K562 (cell line): ENCODE data around the gene KLHL8. TPM values are rescaled to one million over a fixed set of nuclear protein-coding genes. Genes with fewer than 3 reads are reported as not detected.

Source experiments
- GABPB2 ChIP-seq: fragments of 250-450 bp; sonication (Bioruptor Pico); conservative IDR thresholded peaks from 2 replicates; pipeline ENCODE4 v1.5.1; 2021; ENCODE audit warnings: mild to moderate bottlenecking
- HDAC1 ChIP-seq, 2 experiments: fragments of 450-650 bp; IDR thresholded peaks; 2 replicates each; pipeline ENCODE4 v1.6.1; 2016 to 2017; ENCODE audit warnings: inconsistent platforms in 1 of 2, mild to moderate bottlenecking in 1 of 2, moderate library complexity in 1 of 2
- JUND ChIP-seq, 2 experiments: IDR thresholded peaks; 2 replicates in 1 of 2; 3 replicates in 1 of 2; pipeline ENCODE4 v1.6.1; 2011; ENCODE audit warnings: borderline replicate concordance in 2 of 2, low read depth in 2 of 2, low read length in 2 of 2, improper control_type of control experiment in 1 of 2, missing biosample characterization in 1 of 2, missing genetic modification characterization in 1 of 2, missing genetic modification reagents in 1 of 2
- OTX1 ChIP-seq: fragments of 450-650 bp; formaldehyde crosslinking; IDR thresholded peaks from 2 replicates; pipeline ENCODE4 v1.4.0; 2022; ENCODE audit warnings: mild to moderate bottlenecking
- PHF21A ChIP-seq: fragments of 450-650 bp; IDR thresholded peaks from 2 replicates; pipeline ENCODE4 v1.6.1; 2017; ENCODE audit warnings: low read depth, borderline replicate concordance
- POLR2G ChIP-seq: fragments of 200-400 bp; formaldehyde crosslinking; IDR thresholded peaks from 2 replicates; pipeline ENCODE4 v1.6.1; 2017; ENCODE audit warnings: low read depth, mild to moderate bottlenecking, antibody characterized with exemption, low read length, moderate library complexity
- POLR3G ChIP-seq: IDR thresholded peaks from 2 replicates; pipeline ENCODE4 v1.6.1; 2011; ENCODE audit not compliant: insufficient read length, insufficient replicate concordance; ENCODE audit errors: extremely low read depth
- RCOR1 ChIP-seq, 2 experiments: IDR thresholded peaks; 2 replicates each; pipeline ENCODE4 v1.6.1; 2012; ENCODE audit warnings: low read depth in 2 of 2, low read length in 2 of 2, borderline replicate concordance in 1 of 2, improper control_type of control experiment in 1 of 2
- RFX5 ChIP-seq: IDR thresholded peaks from 2 replicates; pipeline ENCODE4 v1.6.1; 2011; ENCODE audit warnings: low read depth, mild to moderate bottlenecking, improper control_type of control experiment, low read length
- SAP30 ChIP-seq: fragments of 200-600 bp; sonication (generic); IDR thresholded peaks from 2 replicates; pipeline ENCODE4 v1.6.1; 2012; ENCODE audit warnings: borderline replicate concordance, low read depth, mild to moderate bottlenecking, moderate library complexity, low read length, control low read depth, inconsistent platforms; ENCODE audit not compliant: insufficient read depth, poor library complexity, severe bottlenecking
- SLC30A9 ChIP-seq: fragments of 250-450 bp; sonication (Bioruptor Pico); IDR thresholded peaks from 2 replicates; pipeline ENCODE4 v1.8.0; 2022; ENCODE audit warnings: mild to moderate bottlenecking, moderate library complexity
- SMARCA5 ChIP-seq: fragments of 450-650 bp; IDR thresholded peaks from 2 replicates; pipeline ENCODE4 v1.6.1; 2016
- SREBF2 ChIP-seq: sonication (generic); formaldehyde crosslinking; IDR thresholded peaks from 2 replicates; pipeline ENCODE4 v1.4.0; 2020; ENCODE audit warnings: mild to moderate bottlenecking, missing genetic modification reagents
- STAT5B ChIP-seq: fragments of 250-450 bp; sonication (Bioruptor Pico); IDR thresholded peaks from 2 replicates; pipeline ENCODE4 v1.8.0; 2021; ENCODE audit warnings: mild to moderate bottlenecking, inconsistent platforms
- TAF9B ChIP-seq: fragments of 450-650 bp; IDR thresholded peaks from 2 replicates; pipeline ENCODE4 v1.6.1; 2018; ENCODE audit warnings: mild to moderate bottlenecking; ENCODE audit not compliant: partially characterized antibody
- ZC3H8 ChIP-seq: fragments of 450-650 bp; IDR thresholded peaks from 2 replicates; pipeline ENCODE4 v1.6.1; 2017
- ZFX ChIP-seq: sonication (generic); formaldehyde crosslinking; IDR thresholded peaks from 2 replicates; pipeline ENCODE4 v1.8.0; 2022; ENCODE audit warnings: mild to moderate bottlenecking, missing genetic modification reagents, moderate library complexity
- ZNF140 ChIP-seq: fragments of 250-450 bp; sonication (Bioruptor Pico); IDR thresholded peaks from 2 replicates; pipeline ENCODE4 v1.8.0; 2021; ENCODE audit warnings: moderate library complexity, mild to moderate bottlenecking, inconsistent platforms
- ZNF23 ChIP-seq: fragments of 250-450 bp; sonication (Bioruptor Pico); IDR thresholded peaks from 2 replicates; pipeline ENCODE4 v1.4.0; 2020; ENCODE audit warnings: mild to moderate bottlenecking
- ZNF707 ChIP-seq: fragments of 250-450 bp; sonication (Bioruptor Pico); conservative IDR thresholded peaks from 2 replicates; pipeline ENCODE4 v1.8.0; 2022; ENCODE audit warnings: inconsistent platforms, mild to moderate bottlenecking, moderate library complexity
- polyA plus RNA-seq, 8 experiments: library from polyadenylated mRNA; depleted of rRNA in 4 of 8; stranded (reverse) in 5 of 8; unstranded in 3 of 8; fragments of >200 nt; fragmentation: Nextera tagmentation in 2 of 8; fragmentation: Illumina TruSeq in 1 of 8; extraction: Ambion mirVana in 2 of 8; extraction: Trizol in 1 of 8; gene quantifications; 2 replicates each; pipeline versions ENCODE4 v1.2.1 to v1.2.3, GENCODE V29; 2011 to 2014; ENCODE audit warnings: inconsistent platforms in 1 of 8, missing spikeins in 1 of 8
- total RNA-seq, 7 experiments: library from RNA; depleted of rRNA in 6 of 7; stranded (reverse); fragments of >200 nt in 6 of 7; fragmentation: Illumina TruSeq in 2 of 7; extraction: Trizol in 2 of 7; gene quantifications; 2 replicates each; pipeline versions ENCODE4 v1.2.1 to v1.2.3, GENCODE V29; 2011 to 2021; ENCODE audit warnings: low replicate concordance in 1 of 7
- TF ChIP-seq, protein P1 (sequence below): IDR thresholded peaks from 3 replicates; pipeline ENCODE4 v1.6.1; 2011; ENCODE audit warnings: borderline replicate concordance, mild to moderate bottlenecking, moderate library complexity; ENCODE audit not compliant: insufficient read length; ENCODE audit errors: extremely low read depth
- TF ChIP-seq, protein P2 (sequence below): fragments of 250-450 bp; sonication (Bioruptor Pico); IDR thresholded peaks from 2 replicates; pipeline ENCODE4 v1.5.0; 2021; ENCODE audit warnings: mild to moderate bottlenecking, moderate library complexity

The KLHL8 gene
- total and polyA plus RNA-seq, 9 of the 15 experiments (the other 6 are each of a cell fraction or from before 2014, with no cell fraction given), result 8.7 to 25.3 (median 15.7) TPM

DNA sequence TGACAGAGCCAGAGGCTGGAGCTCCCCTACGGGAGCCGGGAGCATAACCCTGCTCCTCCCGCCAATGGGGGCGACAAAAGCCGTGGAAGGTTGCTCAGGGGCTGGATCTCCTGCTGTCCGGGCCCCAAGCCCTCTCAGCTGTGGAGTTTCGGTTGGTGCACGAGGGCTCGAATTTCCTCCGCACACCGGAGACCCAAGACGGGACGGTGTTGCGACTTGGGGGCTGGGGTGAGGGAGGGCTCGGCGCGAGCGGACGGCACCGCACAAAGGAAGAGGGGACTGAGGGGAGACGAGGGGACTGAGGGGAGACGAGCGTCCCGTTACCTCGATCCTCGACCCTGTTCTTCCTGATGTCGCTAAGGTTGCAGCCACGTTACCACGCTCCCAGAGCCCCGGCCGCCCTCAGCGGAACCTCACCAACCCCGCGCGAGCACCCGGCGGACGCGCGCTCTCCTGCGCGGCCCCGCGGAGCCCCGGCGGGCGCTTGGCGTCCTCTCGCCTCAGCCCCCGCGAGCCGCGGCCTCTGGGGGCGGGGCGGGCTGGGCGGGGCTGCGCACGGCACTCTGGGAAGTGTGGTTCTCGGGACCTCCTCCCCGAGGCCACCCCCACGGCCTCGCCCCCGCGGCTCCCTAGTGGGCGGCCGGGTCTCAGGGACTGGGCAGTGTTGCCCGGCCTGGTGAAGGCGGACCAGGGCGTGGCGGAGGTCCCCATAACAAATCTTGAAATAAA lies at the start of gene KLHL8 (continued):
- TF ChIP-seq, protein P1, sequence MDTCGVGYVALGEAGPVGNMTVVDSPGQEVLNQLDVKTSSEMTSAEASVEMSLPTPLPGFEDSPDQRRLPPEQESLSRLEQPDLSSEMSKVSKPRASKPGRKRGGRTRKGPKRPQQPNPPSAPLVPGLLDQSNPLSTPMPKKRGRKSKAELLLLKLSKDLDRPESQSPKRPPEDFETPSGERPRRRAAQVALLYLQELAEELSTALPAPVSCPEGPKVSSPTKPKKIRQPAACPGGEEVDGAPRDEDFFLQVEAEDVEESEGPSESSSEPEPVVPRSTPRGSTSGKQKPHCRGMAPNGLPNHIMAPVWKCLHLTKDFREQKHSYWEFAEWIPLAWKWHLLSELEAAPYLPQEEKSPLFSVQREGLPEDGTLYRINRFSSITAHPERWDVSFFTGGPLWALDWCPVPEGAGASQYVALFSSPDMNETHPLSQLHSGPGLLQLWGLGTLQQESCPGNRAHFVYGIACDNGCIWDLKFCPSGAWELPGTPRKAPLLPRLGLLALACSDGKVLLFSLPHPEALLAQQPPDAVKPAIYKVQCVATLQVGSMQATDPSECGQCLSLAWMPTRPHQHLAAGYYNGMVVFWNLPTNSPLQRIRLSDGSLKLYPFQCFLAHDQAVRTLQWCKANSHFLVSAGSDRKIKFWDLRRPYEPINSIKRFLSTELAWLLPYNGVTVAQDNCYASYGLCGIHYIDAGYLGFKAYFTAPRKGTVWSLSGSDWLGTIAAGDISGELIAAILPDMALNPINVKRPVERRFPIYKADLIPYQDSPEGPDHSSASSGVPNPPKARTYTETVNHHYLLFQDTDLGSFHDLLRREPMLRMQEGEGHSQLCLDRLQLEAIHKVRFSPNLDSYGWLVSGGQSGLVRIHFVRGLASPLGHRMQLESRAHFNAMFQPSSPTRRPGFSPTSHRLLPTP, result no peak
- TF ChIP-seq ZC3H8 (no peak), ZNF23 (no peak), ZNF707 (CRISPR knock-in tag) (no peak), SLC30A9 (CRISPR knock-in tag) (no peak), POLR2G (peak; percentile 91), STAT5B (CRISPR knock-in tag) (no peak), ZNF140 (CRISPR knock-in tag) (no peak), HDAC1 (IDR thresholded peaks at IDR 0.05) (peak in 1 of 2 experiments; percentile 80; a peak in 2 of 4 replicates), PHF21A (no peak), OTX1 (CRISPR knock-in tag) (no peak), GABPB2 (CRISPR knock-in tag) (no peak), SMARCA5 (peak; percentile 36; the same call in 1 of the 2 replicates), SAP30 (peak; percentile 81), JUND (IDR thresholded peaks at IDR 0.05; ENCODE audit: borderline replicate concordance, low read depth, low read length) (no peak), JUND (tag; IDR thresholded peaks at IDR 0.05; ENCODE audit: borderline replicate concordance, low read depth, low read length) (no peak), TAF9B (peak; percentile 46), ZFX (CRISPR knock-in tag) (peak; percentile 83), POLR3G (no peak), SREBF2 (CRISPR knock-in tag) (no peak), RCOR1 (IDR thresholded peaks at IDR 0.05; ENCODE audit: borderline replicate concordance in 1 of 2, low read depth in 2 of 2, low read length in 2 of 2) (no peak), RFX5 (no peak)
- TF ChIP-seq, protein P2, sequence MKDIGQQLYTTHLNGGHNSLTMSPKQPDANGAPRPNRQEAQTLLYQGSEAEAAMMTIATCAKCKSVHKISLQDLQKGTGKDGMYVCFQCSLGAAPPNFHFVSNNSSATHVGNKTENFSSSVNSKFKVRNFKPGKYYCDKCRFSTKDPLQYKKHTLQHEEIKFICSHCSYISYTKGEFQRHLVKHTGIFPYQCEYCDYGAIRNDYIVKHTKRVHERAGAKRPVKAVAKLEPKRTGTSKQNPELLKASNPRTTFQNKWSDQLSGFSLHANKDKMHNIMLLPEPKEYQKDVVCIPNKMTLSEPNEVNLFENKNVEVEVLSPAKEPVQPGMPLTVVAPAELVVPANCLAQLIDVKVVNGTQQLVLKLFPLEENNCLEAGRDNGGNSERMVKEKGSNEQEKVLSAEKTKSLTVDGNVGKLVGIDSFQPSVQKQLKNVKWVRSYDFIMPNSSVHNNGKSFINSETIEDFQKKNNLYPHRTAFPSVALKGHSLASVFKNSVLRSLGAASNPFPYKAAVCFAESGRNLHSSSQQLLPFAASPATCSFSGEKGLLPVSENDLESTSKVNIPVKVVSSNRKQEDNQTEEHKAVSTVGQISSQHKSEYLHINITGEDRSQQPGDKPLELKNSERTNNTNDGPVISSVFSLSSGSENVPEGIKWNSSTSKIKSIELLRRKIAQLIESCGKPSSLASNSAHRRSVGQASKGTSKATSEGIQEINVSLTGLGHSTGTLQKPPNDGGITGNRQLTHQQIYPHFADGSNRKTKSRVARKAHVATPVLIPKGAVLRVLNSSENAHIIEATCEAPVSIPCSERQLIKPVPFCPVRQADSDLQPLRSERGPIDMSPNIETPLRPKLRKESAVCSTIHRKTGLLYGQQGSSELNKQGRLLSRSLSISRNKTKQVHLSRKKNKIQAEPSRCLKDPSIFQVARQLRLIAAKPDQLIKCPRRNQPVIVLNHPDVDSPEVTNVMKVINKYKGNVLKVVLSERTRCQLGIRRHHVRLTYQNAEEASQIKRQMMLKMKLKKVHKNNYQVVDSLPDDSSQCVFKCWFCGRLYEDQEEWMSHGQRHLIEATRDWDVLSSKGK, result no peak
